ENCODE results near the gene TMEM200A. TPM values are rescaled to one million over a fixed set of nuclear protein-coding genes. Genes with fewer than 3 reads are reported as not detected.
"Not testable (repeated sequence)": the region's sequence is repeated elsewhere in the genome, so short reads cannot be mapped to it uniquely, and the experiment has no call there.

Gene TMEM200A
- total RNA-seq, 4 donors from 2014 or later, result 0.16 to 0.29 TPM; not detected in 2

DNA sequence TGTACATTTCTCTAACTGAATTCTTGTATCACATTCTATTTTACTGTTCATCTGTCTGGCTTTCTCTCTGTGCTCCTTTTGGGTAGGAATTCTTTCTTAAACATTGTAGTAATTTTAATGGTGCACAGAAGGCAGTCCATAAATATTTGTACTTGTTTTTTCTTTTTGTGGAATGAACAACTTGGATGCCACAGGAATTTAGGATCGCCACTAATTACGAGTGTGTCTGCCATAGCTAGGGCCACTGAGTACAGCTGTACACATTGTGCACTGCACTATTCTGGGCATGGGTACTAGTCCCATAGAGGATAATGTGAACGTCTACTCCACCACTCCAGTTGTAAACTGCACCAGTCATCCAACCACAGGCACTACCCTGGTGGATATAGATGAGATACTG is 39.3 kb upstream of the TMEM200A start:
- in situ Hi-C loops (cut with MboI; ENCODE audit: low sequenced_read_pairs in 4 of 4) (loop anchor here in 3 of 4 donors (10.0 kb wide), 2 partner anchors 378 to 548 kb away; no protein-coding TSS in a partner anchor), intact Hi-C loops (cut with DNase I; ENCODE audit: low total_unique reads) (loop anchor here (10.0 kb wide), 1 partner anchor 518 kb away; no protein-coding TSS in a partner anchor)
- Histone ChIP-seq H3K9me3 (no peaks in the 10 kb centered on the region), H3K4me3 (no peak overlapping the region), H3K36me3 (no peaks in the 10 kb centered on the region), H3K4me1 (no peaks in the 10 kb centered on the region), H3K27me3 (no peaks in the 10 kb centered on the region), H3K27ac (no peak overlapping the region)
- no peak for ATAC-seq
- TF ChIP-seq POLR2A (IDR thresholded peaks at IDR 0.05), result no peak
- TF ChIP-seq, protein P1, sequence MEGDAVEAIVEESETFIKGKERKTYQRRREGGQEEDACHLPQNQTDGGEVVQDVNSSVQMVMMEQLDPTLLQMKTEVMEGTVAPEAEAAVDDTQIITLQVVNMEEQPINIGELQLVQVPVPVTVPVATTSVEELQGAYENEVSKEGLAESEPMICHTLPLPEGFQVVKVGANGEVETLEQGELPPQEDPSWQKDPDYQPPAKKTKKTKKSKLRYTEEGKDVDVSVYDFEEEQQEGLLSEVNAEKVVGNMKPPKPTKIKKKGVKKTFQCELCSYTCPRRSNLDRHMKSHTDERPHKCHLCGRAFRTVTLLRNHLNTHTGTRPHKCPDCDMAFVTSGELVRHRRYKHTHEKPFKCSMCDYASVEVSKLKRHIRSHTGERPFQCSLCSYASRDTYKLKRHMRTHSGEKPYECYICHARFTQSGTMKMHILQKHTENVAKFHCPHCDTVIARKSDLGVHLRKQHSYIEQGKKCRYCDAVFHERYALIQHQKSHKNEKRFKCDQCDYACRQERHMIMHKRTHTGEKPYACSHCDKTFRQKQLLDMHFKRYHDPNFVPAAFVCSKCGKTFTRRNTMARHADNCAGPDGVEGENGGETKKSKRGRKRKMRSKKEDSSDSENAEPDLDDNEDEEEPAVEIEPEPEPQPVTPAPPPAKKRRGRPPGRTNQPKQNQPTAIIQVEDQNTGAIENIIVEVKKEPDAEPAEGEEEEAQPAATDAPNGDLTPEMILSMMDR (IDR thresholded peaks at IDR 0.05 in 4 of 5, conservative IDR thresholded peaks at IDR 0.05 in 1 of 5), result no peak
- no peak for DNase-seq

DNA sequence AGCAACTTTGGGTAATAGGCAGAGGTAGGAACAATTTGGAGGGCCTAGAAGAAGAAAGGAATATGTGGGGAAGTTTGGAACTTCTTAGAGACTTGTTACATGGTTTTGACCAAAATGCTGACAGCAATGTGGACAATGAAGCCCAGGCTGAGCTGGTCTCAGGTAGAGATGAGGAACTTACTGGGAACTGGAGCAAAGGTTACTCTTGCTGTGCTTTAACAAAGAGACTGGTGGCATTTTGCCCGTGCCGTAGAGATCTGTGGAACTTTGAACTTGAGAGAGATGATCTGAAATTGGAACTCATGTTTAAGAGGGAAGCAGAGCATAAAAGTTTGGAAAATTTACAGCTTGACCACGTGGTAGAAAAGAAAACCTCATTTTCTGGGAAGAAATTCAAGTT is 28.3 kb upstream of the TMEM200A start:
- DNase-seq, result no peak
- in situ Hi-C loops (cut with MboI; ENCODE audit: low sequenced_read_pairs in 4 of 4), result no loop called here
- Histone ChIP-seq H3K9me3 (no peaks in the 10 kb centered on the region), H3K4me1 (no peaks in the 10 kb centered on the region), H3K36me3 (no peaks in the 10 kb centered on the region), H3K27ac (no peak overlapping the region), H3K27me3 (no peaks in the 10 kb centered on the region), H3K4me3 (no peak overlapping the region)
- TF ChIP-seq, protein P1 (IDR thresholded peaks at IDR 0.05 in 4 of 5, conservative IDR thresholded peaks at IDR 0.05 in 1 of 5), result no peak
- TF ChIP-seq POLR2A (IDR thresholded peaks at IDR 0.05), result no peak
- no peak for ATAC-seq
- intact Hi-C loops (cut with DNase I; ENCODE audit: low total_unique reads), result no loop called here

DNA sequence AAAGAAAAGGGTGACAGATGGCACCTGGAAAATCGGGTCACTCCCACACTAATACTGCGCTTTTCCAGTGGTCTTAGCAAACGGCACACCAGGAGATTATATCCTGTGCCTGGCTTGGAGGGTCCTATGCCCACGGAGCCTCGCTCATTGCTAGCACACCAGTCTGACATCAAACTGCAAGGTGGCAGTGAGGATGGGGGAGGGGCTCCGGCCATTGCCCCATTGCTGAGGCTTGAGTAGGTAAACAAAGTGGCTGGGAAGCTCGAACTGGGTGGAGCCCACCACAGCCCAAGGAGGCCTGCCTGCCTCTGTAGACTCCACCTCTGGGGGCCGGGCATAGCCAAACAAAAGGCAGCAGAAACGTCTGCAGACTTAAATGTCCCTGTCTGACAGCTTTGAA is 19.5 kb upstream of the TMEM200A start:
- in situ Hi-C loops (cut with MboI; ENCODE audit: low sequenced_read_pairs in 4 of 4); H3K27ac ChIP-seq; H3K9me3 ChIP-seq; H3K4me1 ChIP-seq; DNase-seq; H3K4me3 ChIP-seq; H3K36me3 ChIP-seq; intact Hi-C loops (cut with DNase I; ENCODE audit: low total_unique reads); H3K27me3 ChIP-seq; ATAC-seq: not testable (repeated sequence)

DNA sequence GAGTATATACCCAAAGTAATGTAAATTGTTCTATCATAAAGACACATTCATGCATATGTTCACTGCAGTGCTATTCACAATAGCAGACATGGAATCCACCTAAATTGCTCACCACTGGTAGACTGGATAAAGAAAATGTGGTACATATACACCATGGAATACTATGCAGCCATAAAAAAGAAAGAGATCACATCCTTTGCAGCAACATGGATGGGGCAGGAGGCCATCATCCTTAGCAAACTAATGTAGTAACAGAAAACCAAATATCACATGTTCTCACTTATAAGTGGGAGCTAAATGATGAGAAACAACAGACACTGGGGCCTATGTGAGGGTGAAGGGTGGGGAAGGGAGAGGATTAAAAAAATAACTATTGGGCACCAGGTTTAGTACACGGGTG is 11.5 kb upstream of the TMEM200A start:
- no peaks in the 10 kb centered on the region for H3K36me3 ChIP-seq
- ATAC-seq (no peak), DNase-seq (no peak)
- H3K27me3 ChIP-seq, result no peaks in the 10 kb centered on the region
- no peaks in the 10 kb centered on the region for H3K9me3 ChIP-seq
- no peak for TF ChIP-seq POLR2A (IDR thresholded peaks at IDR 0.05)
- TF ChIP-seq, protein P1 (IDR thresholded peaks at IDR 0.05 in 4 of 5, conservative IDR thresholded peaks at IDR 0.05 in 1 of 5), result no peak
- H3K27ac ChIP-seq, result no peak overlapping the region
- H3K4me3 ChIP-seq, result no peak overlapping the region
- H3K4me1 ChIP-seq, result no peaks in the 10 kb centered on the region
- in situ Hi-C loops (cut with MboI; ENCODE audit: low sequenced_read_pairs in 4 of 4) (loop anchor here in 1 of 4 donors (25.0 kb wide), 1 partner anchor 108 kb away; no protein-coding TSS in a partner anchor), intact Hi-C loops (cut with DNase I; ENCODE audit: low total_unique reads) (no loop called here)

DNA sequence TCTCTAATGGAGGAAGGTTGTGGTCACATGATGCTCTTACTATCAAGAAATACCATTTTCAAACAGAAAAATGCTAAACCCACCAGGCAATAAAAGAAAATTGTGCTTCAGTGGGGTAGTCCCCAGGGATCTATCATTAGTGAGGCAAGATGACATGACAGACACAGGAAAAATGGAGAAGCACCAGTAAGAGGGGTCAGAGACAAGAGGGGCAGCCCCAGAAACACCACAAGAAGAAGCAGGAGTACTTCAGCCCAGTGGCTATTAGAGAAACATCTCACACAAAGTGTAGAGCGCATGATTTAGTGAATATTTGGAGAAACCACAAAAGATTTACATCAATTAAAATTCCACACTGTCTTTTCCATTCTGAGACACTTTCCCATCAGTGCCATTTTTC is 10.2 kb upstream of the TMEM200A start:
- H3K27me3 ChIP-seq, result no peaks in the 10 kb centered on the region
- no peak overlapping the region for H3K27ac ChIP-seq
- H3K9me3 ChIP-seq, result no peaks in the 10 kb centered on the region
- no peaks in the 10 kb centered on the region for H3K36me3 ChIP-seq
- TF ChIP-seq, protein P1 (IDR thresholded peaks at IDR 0.05 in 4 of 5, conservative IDR thresholded peaks at IDR 0.05 in 1 of 5), result no peak
- TF ChIP-seq POLR2A (IDR thresholded peaks at IDR 0.05), result no peak
- intact Hi-C loops (cut with DNase I; ENCODE audit: low total_unique reads), result no loop called here
- no peak overlapping the region for H3K4me3 ChIP-seq
- in situ Hi-C loops (cut with MboI; ENCODE audit: low sequenced_read_pairs in 4 of 4), result loop anchor here in 1 of 4 donors (25.0 kb wide), 1 partner anchor 107 kb away; no protein-coding TSS in a partner anchor
- H3K4me1 ChIP-seq, result no peaks in the 10 kb centered on the region
- no peak for ATAC-seq
- DNase-seq, result no peak
